ENCODE data around the gene ORMDL1.

Gene ORMDL1, protein sequence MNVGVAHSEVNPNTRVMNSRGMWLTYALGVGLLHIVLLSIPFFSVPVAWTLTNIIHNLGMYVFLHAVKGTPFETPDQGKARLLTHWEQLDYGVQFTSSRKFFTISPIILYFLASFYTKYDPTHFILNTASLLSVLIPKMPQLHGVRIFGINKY

DNA sequence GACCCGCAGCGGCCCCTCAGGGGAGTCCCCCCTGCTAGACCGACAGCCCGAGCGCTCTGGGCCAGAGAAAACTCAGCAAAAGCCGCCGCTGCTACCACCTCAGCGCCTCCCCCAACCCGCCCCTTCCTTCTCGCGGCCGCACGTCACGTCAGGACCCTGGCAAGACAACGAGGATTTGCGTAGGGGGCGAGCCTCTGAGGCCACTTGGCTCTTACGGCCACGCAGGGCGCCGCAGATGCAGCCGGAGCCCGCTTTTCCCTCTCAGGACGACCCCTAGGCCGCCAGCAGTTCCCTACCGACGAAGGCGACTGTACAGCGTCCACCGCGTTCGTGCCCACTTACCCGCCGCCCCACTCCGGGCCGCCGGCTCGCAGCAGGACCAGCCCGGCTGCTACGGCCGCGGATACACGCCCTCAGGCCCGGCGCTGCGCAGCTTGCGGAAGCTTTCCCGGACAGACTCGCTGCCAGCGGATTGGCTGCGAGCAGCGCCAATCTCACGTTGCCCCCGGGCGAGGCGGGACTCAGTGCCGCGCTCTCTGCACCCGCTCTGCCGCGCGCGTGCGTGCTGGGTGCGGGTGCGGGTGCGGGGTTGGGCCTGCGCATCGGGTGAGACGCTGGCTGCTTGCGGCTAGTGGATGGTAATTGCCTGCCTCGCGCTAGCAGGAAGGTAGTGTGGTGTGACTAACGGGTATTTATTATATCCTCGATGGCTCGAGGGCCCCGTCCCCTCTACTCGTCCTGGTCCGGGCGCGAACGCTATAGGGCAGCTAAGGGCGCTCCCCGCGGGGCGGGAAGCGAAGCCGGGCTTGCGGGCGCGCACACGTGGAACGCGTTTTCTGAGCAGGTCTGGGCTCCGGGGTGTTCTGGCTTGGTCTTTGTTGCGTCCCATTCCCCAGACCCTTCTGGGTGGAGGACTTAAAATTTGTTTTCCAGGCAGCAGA, at the start of gene ORMDL1, which contains the start of gene PMS1:
ORMDL1 (minus strand) TSS at position 413 of the 941 bp plus-strand sequence. CDS start 1,744 bp downstream, outside the sequence.
PMS1 (plus strand) TSS at position 524 of the 941 bp plus-strand sequence. CDS start 7,360 bp downstream, outside the sequence.
- in situ Hi-C loops (cut with MboI; ENCODE audit: low sequenced_read_pairs): no loop called here

DNA sequence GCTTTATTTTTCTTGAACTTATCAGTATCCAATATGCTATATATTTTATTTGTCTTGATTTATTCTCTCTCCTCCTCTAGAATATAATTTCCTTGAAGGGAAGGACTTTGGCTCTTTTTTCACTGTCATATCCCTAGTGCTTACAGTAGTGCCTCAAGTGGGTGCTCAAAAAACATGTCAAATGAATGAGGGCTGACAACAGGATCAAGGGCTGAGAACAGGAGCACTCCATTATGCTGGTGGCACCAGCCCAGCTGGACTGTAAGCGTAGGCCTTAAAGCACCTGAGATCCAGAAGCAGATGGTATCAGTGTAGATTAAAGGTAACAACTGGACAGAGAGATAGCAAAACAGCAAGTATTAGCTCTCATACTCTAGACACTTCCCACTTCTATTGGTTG, 46.4 kb upstream of the ORMDL1 start:
- in situ Hi-C loops (cut with MboI; ENCODE audit: low sequenced_read_pairs): no loop called here

DNA sequence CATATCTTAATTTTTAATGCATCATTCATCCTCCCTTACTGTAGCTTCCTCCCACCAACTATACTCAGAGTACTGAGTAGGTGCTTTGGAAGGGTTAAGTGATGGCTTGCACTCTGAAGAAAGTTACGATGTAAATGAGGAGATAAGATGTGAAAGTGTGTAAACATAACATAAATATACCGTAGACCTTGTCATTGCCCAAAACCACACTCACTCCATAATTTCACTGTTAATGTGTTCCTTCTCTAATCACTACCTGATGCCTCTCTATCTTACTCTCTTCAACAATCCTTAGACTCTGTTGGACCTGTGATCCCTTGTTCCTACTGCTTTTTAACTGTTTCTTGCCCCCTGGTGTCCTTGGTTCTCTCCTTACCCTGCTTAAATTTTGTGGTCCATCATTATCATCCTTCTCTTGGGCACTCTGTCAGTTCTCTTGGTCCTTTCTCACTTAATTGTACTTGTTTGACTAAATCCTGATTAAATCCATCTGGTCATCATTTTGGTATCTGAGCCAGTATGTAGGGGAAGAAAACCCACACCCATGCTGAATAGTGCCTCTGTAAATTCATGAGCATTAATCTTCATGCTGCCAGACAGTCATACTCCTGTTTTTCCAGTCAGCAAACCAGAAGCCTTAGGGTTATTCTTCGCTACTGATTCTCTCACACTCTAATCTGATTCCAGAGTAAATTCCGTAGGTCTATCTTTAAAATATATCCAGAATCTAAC, 45.1 kb upstream of the ORMDL1 start:
- in situ Hi-C loops (cut with MboI; ENCODE audit: low sequenced_read_pairs): no loop called here

DNA sequence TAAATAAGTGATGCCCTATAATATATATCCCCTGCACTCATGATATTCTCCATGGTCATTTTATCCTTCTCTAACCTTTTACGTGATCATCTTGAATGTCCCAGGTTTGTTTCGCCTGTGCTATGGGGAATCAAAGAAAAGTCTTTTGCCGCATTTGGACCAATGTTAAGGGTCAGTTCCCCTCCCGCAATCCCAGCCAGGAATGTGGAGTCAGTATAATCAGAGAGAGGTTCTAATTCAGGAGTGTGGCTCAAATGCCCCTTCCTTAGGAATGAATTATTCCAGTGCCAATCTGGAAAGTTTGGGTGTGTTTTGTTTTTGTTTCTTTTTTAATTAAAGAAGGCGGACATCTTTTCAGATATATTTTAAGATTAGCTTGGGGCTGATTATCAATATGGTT, 41.9 kb upstream of the ORMDL1 start:
- in situ Hi-C loops (cut with MboI; ENCODE audit: low sequenced_read_pairs): no loop called here

DNA sequence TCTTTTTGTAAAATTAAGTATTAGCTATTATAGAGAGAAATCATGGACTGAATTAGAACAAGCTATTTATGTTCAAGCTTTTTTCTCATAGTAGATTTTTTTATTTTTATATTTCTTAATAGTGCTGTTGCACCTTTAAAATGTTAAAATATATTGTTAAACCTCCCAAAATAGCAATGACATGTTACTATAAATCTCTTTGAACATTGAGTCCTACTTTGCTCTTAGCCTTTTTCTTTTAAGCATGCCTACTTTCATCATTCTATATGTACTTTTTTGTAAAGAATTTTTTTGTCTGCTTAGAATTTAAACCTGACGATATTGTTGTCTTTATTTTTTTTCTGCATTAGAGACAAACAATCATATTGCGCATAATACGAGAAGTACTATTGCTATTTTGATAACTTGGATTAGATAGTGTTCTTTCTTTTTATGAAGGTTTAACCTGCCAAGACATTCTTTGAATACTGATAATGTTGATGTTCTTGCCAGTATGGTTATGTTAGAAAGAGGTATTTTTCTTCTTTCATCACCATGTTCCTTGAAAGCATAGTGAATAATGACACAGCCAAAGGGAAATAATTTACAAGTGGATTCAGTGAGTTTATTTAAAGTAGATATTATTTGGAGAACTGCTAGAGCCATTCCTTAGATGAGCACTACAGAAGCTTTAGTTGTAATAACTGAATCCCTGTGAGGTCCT, 40.7 kb upstream of the ORMDL1 start:
- in situ Hi-C loops (cut with MboI; ENCODE audit: low sequenced_read_pairs): no loop called here

DNA sequence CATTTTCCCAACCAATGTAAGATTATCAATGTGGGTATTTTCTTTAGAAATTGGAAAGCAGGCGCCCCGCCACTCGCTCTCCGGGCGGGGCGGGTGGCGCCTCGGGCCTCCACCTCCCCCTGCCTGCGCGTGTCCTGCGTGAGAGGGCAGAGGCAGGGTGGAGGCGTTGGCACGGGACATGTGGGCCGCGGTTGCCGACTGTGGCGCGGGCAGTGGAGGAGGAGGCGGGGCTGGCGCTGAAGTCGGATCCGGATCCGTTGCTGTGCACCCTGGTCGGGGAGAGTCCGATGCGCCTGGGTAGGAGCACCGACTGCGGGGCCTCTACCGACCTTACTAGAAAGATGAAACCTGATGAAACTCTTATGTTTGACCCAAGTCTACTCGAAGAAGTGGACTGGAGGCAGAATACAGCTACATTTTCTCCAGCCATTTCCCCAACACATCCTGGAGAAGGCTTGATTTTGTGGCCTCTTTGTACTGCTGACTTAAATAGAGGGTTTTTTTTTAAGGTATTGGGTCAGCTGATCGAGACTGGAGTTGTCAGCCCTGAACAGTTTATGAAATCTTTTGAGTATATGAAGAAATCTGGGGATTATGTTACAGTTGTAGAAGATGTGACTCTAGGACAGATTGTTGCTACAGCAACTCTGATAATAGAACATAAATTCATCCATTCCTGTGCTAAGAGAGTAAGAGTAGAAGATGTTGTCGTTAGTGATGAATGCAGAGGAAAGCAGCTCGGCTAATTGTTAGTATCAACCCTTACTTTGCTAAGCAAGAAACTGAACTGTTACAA, 38.0 kb upstream of the ORMDL1 start:
- in situ Hi-C loops (cut with MboI; ENCODE audit: low sequenced_read_pairs): no loop called here

DNA sequence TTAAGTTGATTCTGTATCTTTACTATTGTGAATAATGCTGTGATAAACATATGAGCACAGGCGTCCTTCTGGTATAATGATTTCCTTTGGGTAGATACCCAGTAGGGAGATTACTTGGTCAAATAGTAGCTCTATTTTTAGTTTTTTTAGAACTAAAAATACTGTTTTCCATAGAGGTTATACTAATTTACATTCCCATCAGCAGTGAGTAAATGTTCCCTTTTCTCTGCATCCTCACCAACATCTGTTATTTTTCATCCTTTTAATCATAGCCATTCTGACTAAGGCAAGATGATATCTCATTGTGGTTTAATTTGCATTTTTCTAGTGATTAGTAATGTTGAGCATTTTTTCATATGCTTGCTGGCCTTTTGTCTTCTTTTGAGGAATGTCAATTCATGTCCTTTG, 35.2 kb upstream of the ORMDL1 start:
- in situ Hi-C loops (cut with MboI; ENCODE audit: low sequenced_read_pairs): no loop called here

DNA sequence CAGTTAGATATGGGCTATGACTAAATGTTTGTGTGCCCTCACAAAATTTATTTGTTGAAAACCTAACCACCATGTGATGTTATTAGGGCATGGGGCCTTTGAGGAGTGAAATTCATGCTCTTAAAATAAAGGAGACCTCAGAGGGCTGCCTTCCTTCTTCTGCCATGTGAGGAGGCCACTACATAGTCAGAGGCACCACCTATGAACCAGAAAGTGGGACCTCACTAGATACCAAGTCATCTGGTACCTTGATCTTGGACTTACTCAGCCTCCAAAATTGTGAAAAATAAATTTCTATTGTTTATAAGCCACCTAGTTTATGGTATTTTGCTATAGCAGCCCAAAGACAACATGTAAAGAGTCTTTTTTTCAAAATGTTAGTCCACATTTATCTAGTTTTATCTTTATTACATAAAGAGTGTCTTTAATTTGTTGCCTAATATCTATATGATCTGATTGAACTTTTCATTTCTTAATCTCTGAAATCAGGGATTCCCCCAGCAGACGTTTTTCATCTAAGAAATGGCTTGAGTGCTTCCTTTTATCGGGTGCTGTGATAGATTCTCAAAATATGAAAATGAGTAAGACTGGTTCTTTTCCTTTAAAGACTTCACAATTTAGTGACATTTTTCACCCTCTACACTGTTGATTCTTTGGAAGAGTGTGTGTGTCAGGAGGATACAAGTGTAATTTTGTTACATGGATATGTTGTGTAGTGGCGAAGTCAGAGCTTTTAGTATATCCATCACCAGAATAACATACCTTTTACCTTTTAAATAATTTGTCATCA, 34.3 kb upstream of the ORMDL1 start:
- in situ Hi-C loops (cut with MboI; ENCODE audit: low sequenced_read_pairs): no loop called here

DNA sequence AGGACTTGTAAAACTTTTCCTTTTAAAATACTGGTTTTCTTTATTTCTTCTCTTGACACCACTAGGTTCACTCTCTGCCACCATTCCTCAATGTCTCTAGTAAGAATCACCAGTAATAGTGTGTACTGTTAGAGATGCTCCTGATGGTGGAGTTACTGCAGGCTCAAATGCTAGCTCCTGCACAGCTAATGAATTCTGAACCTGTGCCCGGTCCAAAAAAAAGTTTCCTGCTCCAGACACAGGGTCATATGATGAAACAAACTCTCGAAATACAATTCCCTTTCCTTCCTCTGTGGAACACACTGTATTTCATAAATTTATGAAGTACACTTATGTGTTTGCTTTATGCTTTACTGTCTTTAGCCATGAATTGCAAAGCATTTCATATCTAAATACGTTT, 19.3 kb upstream of the ORMDL1 start:
- in situ Hi-C loops (cut with MboI; ENCODE audit: low sequenced_read_pairs): no loop called here

DNA sequence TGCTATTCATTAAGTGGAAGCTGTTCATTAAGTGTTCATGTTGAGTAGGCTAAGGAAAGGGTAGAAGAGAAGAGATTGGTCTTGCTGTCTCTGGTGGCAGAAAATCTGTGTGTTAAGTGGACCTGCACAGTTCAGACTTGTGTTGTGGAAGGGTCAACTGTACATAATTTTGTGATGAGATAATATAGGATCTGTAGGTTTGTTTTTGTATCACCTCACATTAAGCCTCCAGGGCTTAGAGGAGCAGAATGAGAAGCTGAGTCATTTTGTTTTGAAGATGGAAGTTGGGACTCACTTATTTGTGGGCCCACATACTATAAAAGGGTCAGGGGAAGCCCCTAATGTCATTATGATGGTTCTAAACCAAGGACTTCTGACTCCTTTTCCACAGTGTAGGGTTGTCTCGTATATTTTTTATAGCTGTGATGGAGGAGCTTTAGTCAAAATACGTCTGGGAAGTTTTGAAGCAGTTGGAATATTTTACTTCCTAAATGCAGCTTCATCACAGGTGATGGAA, 18.3 kb upstream of the ORMDL1 start:
- in situ Hi-C loops (cut with MboI; ENCODE audit: low sequenced_read_pairs): no loop called here

DNA sequence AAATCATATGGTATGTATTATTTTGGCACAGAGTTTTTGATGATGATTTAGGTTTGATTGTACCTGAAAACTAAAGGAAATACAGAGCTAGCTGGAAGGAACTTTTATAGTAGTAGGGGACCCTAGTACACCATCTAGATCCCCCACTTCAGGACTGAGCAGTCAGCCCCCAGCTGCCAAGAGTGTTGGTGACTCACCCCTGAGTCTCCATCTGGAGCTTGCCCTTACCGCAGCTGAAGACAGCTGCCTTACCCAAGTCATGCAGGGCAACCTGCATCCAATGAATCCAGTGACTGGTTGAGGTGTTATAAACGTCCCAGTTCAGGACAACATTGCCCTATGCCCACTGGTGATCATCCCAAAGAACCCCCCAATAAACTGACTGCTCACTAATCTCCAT, 15.4 kb upstream of the ORMDL1 start:
- in situ Hi-C loops (cut with MboI; ENCODE audit: low sequenced_read_pairs): no loop called here

DNA sequence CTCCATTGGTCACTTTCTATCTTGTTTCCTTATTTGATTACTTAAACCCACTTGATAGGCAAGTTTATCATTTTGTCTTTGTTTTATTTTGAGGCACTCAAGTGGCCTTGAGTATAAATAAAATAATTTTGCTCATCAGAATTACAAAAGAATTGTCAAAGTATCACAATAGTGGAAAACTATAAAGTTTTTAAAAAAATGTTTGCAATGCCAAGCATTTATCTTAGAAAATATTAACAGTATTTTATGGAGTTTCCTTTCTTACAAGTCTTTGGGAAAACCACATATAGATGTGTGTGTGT, 14.8 kb upstream of the ORMDL1 start:
- in situ Hi-C loops (cut with MboI; ENCODE audit: low sequenced_read_pairs): no loop called here

DNA sequence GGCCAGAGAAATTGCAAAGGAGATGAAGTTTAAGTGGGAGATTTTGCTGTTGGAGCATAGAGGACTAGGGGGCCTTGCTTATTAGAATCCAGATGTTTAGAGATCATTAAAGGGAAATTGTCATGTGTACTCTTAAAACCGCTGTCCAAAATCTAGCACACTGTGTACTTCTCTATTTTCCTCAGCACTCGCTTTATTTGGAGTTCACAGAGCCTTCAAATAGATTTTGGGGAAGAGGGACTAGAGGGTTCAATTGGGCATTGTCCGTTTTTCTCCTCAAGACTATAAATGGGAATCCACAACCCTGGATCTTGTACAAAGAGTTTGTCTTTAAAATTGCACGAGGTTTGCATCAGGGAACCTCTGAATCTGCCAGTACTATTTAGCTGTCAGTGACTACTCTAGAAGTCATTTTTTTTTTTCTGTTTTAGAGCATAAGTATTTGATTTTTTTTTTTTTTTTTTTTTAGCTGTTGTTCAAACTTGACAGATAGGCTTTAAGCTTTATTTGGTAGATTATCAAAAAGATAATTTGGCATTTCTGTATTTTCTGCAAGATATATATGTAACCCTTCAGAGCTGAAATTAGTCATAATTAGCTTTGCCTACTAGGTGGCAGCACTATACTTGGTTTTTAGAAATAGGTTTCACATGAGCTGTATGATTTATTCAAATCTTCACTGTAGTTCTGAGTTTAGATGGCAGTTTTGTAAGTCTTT, 14.3 kb upstream of the ORMDL1 start:
- in situ Hi-C loops (cut with MboI; ENCODE audit: low sequenced_read_pairs): no loop called here

DNA sequence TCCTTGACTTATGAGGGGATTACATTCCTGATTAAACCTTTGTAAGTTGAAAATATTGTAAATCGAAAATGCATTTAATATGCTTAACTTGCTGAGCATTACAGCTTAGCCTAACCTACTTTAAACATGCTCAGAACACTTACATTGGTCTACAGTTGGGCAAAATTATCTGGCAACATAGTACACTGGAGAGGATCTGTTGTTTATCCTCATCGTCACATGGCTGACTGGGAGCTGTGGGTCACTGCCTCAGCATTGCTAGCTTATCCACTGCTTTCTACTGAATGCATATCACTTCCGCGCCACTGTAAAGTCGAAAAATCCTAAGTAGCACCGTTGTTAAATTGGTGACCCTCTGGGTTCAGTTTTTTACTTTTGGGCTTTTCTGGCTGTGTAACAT, 13.8 kb upstream of the ORMDL1 start:
- in situ Hi-C loops (cut with MboI; ENCODE audit: low sequenced_read_pairs): no loop called here

DNA sequence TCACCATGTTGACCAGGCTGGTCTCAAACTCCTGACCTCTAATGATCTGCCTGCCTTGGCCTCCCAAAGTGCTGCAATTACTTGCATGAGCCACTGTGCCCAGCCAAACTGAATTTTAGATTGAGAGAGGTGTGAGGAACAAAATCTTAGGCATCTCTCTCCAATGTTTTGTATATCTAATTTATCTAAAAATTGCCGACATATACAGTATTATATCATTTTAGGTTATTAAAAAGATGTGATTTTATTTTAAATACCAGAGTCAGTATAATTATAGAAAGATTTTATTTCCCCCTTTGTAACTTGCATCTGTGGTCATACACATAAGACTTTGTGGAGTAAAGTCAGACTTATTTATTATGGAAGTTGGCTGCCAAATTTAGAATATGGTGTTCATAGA, 10.2 kb upstream of the ORMDL1 start:
- in situ Hi-C loops (cut with MboI; ENCODE audit: low sequenced_read_pairs): no loop called here

DNA sequence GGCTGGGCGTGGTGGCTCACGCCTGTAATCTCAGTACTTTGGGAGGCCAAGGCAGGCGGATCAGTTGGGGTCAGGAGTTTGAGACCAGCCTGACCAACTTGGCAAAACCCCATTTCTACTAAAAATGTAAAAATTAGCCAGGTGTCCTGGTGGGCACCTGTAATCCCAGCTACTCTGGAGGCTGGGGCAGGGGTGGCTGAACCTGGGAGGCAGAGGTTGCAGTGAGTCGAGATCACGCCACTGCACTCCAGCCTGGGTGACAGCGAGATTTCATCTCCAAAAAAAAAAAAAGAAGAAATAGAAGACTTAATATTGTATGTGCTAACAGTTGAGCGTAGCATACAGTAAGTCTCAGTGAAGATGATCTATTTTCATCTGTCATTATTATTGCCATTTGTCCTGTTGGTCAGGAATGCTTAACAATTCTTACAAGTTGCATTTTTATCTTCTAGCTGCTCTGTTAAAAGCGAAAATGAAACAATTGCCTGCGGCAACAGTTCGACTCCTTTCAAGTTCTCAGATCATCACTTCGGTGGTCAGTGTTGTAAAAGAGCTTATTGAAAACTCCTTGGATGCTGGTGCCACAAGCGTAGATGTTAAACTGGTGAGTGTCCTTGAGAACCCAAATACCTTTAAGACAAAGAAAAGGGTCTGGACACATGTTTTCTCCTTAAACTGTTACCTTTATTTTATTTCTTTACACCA, 7.4 kb upstream of the ORMDL1 start:
- in situ Hi-C loops (cut with MboI; ENCODE audit: low sequenced_read_pairs): no loop called here

DNA sequence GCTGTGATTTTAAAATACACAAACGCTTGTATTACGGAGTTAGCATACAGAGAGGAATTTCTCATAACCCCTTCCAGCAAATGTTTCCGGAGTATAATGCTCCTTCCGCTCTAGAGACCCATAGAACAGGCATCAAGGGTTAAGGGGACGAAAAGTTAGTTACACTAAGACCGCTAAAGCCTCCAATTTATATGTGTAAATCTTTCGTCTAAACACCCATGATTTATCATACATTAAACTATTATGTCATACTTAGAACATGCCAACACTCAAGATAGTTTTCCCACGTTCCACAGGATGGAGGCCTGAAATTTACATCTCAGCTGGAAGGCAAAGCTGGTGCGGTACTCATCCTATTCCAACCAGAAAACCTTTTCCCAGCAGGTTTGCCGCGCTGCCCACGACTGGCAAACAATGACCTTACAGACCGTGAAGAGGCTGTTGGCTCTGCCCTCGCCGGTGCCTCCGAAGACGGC, 650 bp downstream of the ORMDL1 start:
- in situ Hi-C loops (cut with MboI; ENCODE audit: low sequenced_read_pairs): no loop called here

DNA sequence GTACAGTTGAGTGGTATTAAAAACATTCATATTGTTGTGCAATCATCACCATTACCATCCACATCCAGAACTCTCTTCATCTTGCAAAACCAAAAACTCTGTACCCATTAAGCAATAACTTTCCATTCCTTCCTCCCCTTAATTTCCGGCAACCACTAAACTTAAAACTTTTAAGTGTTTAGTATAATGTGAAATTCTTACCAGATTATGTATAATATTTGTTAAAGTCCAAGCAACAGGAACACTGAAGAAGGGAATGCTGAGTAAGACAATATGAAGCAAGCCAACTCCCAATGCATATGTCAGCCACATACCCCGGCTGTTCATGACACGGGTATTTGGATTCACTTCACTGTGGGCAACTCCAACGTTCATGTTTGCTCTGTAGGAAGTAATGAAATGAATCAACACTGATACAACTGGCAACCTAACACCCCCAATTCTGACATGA, 1.9 kb downstream of the ORMDL1 start:
- in situ Hi-C loops (cut with MboI; ENCODE audit: low sequenced_read_pairs): no loop called here

Measured in hTERT RPE-1 (cell line).